CD14-positive monocyte (primary cell): ENCODE results near the gene AGFG1. TPM values are rescaled to one million over a fixed set of nuclear protein-coding genes. Genes with fewer than 3 reads are reported as not detected.
"Not testable (repeated sequence)": the region's sequence is repeated elsewhere in the genome, so short reads cannot be mapped to it uniquely, and the experiment has no call there.

Experiments used
- DNase-seq, 3 donors: peaks; one replicate each; pipeline ENCODE4 v3.0.0-alpha.2; 2011 to 2022
- H2AFZ ChIP-seq: 2 replicates; pipeline ENCODE4 v1.6.0; 2012; ENCODE audit warnings: mild to moderate bottlenecking, low read depth, low read length, inconsistent platforms; ENCODE audit not compliant: insufficient read depth, poor library complexity, severe bottlenecking
- H3K27ac ChIP-seq, 2 donors: 1 replicate in 1 of 2; 2 replicates in 1 of 2; pipeline ENCODE4 v1.5.1; 2012 to 2013; ENCODE audit warnings: low read length in 2 of 2, control low read depth in 1 of 2, inconsistent platforms in 1 of 2, low read depth in 1 of 2, mild to moderate bottlenecking in 1 of 2
- H3K27me3 ChIP-seq, 2 donors: one replicate each; pipeline versions ENCODE4 v1.6.0 to v1.6.1; 2011 to 2013; ENCODE audit warnings: low read length in 2 of 2; ENCODE audit not compliant: control insufficient read depth in 2 of 2, insufficient read depth in 2 of 2
- H3K36me3 ChIP-seq, 2 donors: replicated peaks in 1 of 2; 1 replicate in 1 of 2; 2 replicates in 1 of 2; pipeline versions ENCODE4 v1.5.1 to v1.6.1; 2012 to 2013; ENCODE audit warnings: low read length in 2 of 2, control low read depth in 1 of 2, inconsistent platforms in 1 of 2, mild to moderate bottlenecking in 1 of 2; ENCODE audit not compliant: insufficient read depth in 2 of 2, control insufficient read depth in 1 of 2
- H3K4me1 ChIP-seq, 2 donors: 1 replicate in 1 of 2; 2 replicates in 1 of 2; pipeline versions ENCODE4 v1.5.1 to v1.6.1; 2012 to 2013; ENCODE audit warnings: low read length in 2 of 2, control low read depth in 1 of 2, inconsistent platforms in 1 of 2, mild to moderate bottlenecking in 1 of 2, moderate library complexity in 1 of 2; ENCODE audit not compliant: insufficient read depth in 2 of 2, control insufficient read depth in 1 of 2
- H3K4me2 ChIP-seq: replicated peaks from 2 replicates; pipeline ENCODE3; 2012; ENCODE audit warnings: low read length, moderate library complexity, mild to moderate bottlenecking; ENCODE audit not compliant: poor library complexity, severe bottlenecking; ENCODE audit errors: extremely low read depth
- H3K4me3 ChIP-seq, 3 experiments: fragments of 200-600 bp in 1 of 3; sonication (generic) in 1 of 3; replicated peaks in 1 of 3; 1 replicate in 2 of 3; 2 replicates in 1 of 3; pipeline ENCODE4 v1.5.1; 2011 to 2013; ENCODE audit warnings: low read length in 3 of 3, mild to moderate bottlenecking in 3 of 3, control low read depth in 2 of 3, low read depth in 2 of 3, inconsistent platforms in 1 of 3, moderate library complexity in 1 of 3
- H3K79me2 ChIP-seq: 2 replicates; pipeline ENCODE4 v1.6.0; 2012; ENCODE audit warnings: mild to moderate bottlenecking, control low read depth, inconsistent platforms, low read length, moderate library complexity; ENCODE audit not compliant: insufficient read depth
- H3K9ac ChIP-seq: 2 replicates; pipeline ENCODE4 v1.6.0; 2017; ENCODE audit warnings: low read length, mild to moderate bottlenecking; ENCODE audit not compliant: insufficient read depth, poor library complexity, severe bottlenecking
- H3K9me3 ChIP-seq, 2 donors: replicated peaks in 1 of 2; 1 replicate in 1 of 2; 2 replicates in 1 of 2; pipeline versions ENCODE4 v1.5.1 to v1.6.1; 2012 to 2013; ENCODE audit warnings: low read length in 2 of 2, control low read depth in 1 of 2; ENCODE audit not compliant: control insufficient read depth in 1 of 2, insufficient read depth in 1 of 2
- H4K20me1 ChIP-seq: 2 replicates; pipeline ENCODE4 v1.6.0; 2012; ENCODE audit warnings: mild to moderate bottlenecking, low read length, control low read depth, moderate library complexity; ENCODE audit not compliant: insufficient read depth
- H3K27ac Mint-ChIP-seq, 7 donors: one replicate each; pipeline ENCODE4 v1.8.0; 2020; ENCODE audit warnings: mild to moderate bottlenecking in 7 of 7, mixed read lengths in 7 of 7, moderate library complexity in 6 of 7, inconsistent platforms in 2 of 7
- H3K27me3 Mint-ChIP-seq, 3 donors: one replicate each; pipeline ENCODE4 v1.8.0; 2021 to 2022; ENCODE audit warnings: low read depth in 3 of 3, mild to moderate bottlenecking in 3 of 3, mixed read lengths in 3 of 3, moderate library complexity in 3 of 3, inconsistent platforms in 1 of 3
- H3K36me3 Mint-ChIP-seq, 2 donors: one replicate each; pipeline ENCODE4 v1.8.0; 2020; ENCODE audit warnings: mixed read lengths in 2 of 2, inconsistent platforms in 1 of 2, mild to moderate bottlenecking in 1 of 2
- H3K4me1 Mint-ChIP-seq: one replicate; pipeline ENCODE4 v1.8.0; 2020; ENCODE audit warnings: mild to moderate bottlenecking, mixed read lengths
- H3K4me3 Mint-ChIP-seq, 2 donors: one replicate each; pipeline ENCODE4 v1.8.0; 2020; ENCODE audit warnings: mild to moderate bottlenecking in 2 of 2, mixed read lengths in 2 of 2, moderate library complexity in 1 of 2
- H3K9me3 Mint-ChIP-seq, 7 donors: one replicate each; pipeline ENCODE4 v1.8.0; 2020 to 2022; ENCODE audit warnings: mixed read lengths in 7 of 7, mild to moderate bottlenecking in 6 of 7, moderate library complexity in 6 of 7, inconsistent platforms in 2 of 7
- CTCF ChIP-seq: fragments of 200-600 bp; IDR thresholded peaks from one replicate; pipeline ENCODE4 v1.8.0; 2022; ENCODE audit warnings: antibody characterized with exemption, mild to moderate bottlenecking
- WGBS: methylation state at CpG from one replicate; pipeline ENCODE4 v1.1.5; 2013; ENCODE audit warnings: missing lambda C conversion rate; ENCODE audit not compliant: insufficient coverage; 5-methylcytosine and 5-hydroxymethylcytosine counted together
- intact Hi-C, 2 donors: fragments of 100-400 bp; cut with micrococcal nuclease; formaldehyde crosslinking; loops; one replicate each; pipeline versions ENCODE4 v1.15.0 to v1.15.1; 2023
- polyA plus RNA-seq, 3 donors: library from polyadenylated mRNA; depleted of rRNA in 1 of 3; unstranded in 2 of 3; stranded (reverse) in 1 of 3; fragments of 300-500 nt in 2 of 3; fragments of >200 nt in 1 of 3; fragmentation: Illumina TruSeq in 2 of 3; gene quantifications; 1 replicate in 2 of 3; 2 replicates in 1 of 3; pipeline ENCODE4 v1.2.3, GENCODE V29; 2012 to 2021

The AGFG1 gene
- polyA plus RNA-seq, 3 donors = 17.3 to 76.1 (median 56.9) TPM

DNA sequence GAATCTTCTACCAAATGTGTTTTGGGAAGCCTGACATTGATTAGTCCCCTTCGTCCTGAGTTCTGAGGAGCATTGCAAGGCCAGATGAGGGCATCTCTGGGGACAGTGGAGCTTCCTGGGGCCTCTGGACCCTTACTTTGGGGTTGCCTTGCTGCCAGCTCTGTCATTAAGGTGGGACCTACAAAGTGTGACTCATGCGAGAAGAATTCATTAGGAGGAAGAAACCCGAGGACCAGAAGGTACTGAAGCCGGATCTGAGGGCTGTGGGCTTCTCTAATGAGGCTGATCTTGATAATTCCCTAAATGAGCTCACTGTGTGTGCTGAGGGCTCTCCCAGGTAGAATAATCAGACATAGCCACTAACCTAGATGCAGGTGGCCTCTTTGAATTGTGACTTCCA lies 126.0 kb downstream of the AGFG1 start:
- H3K4me3 ChIP-seq = no peak overlapping the region
- Mint-ChIP-seq H3K27ac (no peak overlapping the region), H3K4me3 (no peak overlapping the region), H3K27me3 (peaks cover 14 to 27% (median 21%) of the 10 kb centered on the region in 3 donors), H3K4me1 (no peaks in the 10 kb centered on the region), H3K36me3 (no peaks in the 10 kb centered on the region), H3K9me3 (peaks cover 0 to 2% (median 0%) of the 10 kb centered on the region in 7 donors)
- intact Hi-C loops = no loop called here
- H3K9ac ChIP-seq = no peak overlapping the region
- no peak overlapping the region for H3K4me2 ChIP-seq
- H3K79me2 ChIP-seq = no peaks in the 10 kb centered on the region
- H3K9me3 ChIP-seq = no peaks in the 10 kb centered on the region
- H4K20me1 ChIP-seq = no peaks in the 10 kb centered on the region
- WGBS = 88% methylated on average over 1 of the region's 4 CpGs
- no peak overlapping the region for H3K27ac ChIP-seq
- H3K4me1 ChIP-seq = no peaks in the 10 kb centered on the region
- no peak for DNase-seq
- no peak overlapping the region for H2AFZ ChIP-seq
- no peak for TF ChIP-seq CTCF
- peaks cover 0 to 12% of the 10 kb centered on the region in 2 donors for H3K27me3 ChIP-seq
- H3K36me3 ChIP-seq = no peaks in the 10 kb centered on the region

DNA sequence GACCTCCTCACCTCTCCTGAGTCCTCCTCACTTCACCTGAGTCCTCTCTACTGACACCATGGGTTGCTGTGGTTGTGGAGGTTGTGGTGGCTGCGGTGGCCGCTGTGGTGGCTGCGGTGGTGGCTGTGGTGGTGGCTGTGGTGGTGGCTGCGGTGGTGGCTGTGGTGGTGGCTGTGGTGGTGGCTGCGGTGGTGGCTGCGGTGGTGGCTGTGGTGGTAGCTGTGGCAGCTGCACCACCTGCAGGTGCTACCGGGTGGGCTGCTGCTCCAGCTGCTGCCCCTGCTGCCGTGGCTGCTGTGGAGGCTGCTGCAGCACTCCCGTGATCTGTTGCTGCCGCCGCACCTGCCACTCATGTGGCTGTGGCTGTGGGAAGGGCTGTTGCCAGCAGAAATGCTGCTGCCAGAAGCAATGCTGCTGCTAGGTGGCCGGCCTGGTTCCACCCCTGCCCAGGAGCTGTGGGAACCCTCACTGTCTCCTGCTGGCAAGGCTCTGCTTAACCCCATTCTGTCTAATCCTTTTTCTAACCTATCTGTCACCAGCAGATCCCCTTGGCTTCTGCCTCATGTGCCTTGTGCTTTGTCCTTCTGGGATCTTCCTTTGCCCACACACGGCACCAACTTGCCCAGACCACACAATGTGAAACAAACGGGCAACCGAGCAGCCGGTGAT lies 127.0 kb downstream of the AGFG1 start, which contains the start of gene SCYGR2:
Gene SCYGR2 (plus strand): TSS at position 59 of the 669 bp plus-strand sequence. CDS start 0 bp downstream, at position 59.
- H3K4me3 Mint-ChIP-seq, H3K4me1 Mint-ChIP-seq, H3K9me3 ChIP-seq, H3K27ac ChIP-seq, H3K4me2 ChIP-seq, H3K4me3 ChIP-seq, H3K36me3 ChIP-seq, H3K36me3 Mint-ChIP-seq, H3K79me2 ChIP-seq, DNase-seq, H4K20me1 ChIP-seq, H3K27ac Mint-ChIP-seq, H2AFZ ChIP-seq, H3K27me3 ChIP-seq, intact Hi-C loops, H3K9ac ChIP-seq, H3K4me1 ChIP-seq, H3K9me3 Mint-ChIP-seq: not testable (repeated sequence)
- WGBS = 96% methylated on average over 4 of the region's 16 CpGs
- H3K27me3 Mint-ChIP-seq = peaks cover 15 to 25% (median 24%) of the 10 kb centered on the region in 3 donors
